ENCODE results near the gene TOR3A.

DNA sequence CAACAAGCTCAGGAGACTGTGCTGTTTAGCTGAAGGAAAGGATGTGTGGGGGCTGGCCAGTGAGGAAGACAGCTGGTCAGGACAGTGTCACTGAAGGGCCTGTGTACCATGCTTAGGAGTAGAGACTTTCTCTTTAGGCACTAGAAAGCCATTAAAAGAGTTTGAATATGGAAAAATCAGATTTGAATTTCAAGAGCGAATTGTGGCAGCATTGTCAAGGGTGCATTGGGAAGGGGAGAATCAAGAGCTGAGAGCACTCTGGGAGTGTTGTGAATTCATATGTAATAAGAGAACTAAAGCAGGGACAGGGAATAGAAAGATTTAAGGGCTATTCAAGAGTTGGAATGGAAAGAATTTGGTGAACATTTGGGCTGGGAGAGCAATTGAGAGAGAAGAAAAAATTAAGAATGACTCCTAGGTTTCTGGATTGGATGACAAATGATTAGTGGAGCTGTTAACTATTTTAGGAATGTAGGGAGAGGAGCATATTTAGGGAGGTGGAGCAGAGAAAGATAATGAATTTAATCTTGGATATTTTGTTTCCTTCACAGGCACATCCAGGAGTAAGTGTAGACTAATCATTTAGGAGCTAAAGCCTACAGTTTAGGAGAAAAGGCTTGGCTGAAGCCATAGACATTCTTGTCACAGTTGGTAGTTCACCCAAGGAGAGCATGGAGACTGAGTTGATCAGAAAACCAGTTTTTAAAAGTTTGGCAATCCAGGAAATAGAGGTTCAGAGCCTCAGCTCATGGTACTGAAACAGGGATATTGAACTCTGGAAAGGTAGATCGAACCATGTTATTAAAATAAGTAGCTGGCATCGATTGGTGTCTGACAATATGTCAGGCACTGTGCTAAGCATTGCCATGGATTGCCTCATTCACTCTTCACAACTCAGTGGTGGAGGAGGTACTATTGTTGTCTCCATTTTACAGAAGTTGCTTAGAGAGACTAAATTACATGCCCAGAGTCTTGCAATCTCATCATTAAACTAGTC, 23.1 kb upstream of the TOR3A start:
- TF ChIP-seq, protein P1, sequence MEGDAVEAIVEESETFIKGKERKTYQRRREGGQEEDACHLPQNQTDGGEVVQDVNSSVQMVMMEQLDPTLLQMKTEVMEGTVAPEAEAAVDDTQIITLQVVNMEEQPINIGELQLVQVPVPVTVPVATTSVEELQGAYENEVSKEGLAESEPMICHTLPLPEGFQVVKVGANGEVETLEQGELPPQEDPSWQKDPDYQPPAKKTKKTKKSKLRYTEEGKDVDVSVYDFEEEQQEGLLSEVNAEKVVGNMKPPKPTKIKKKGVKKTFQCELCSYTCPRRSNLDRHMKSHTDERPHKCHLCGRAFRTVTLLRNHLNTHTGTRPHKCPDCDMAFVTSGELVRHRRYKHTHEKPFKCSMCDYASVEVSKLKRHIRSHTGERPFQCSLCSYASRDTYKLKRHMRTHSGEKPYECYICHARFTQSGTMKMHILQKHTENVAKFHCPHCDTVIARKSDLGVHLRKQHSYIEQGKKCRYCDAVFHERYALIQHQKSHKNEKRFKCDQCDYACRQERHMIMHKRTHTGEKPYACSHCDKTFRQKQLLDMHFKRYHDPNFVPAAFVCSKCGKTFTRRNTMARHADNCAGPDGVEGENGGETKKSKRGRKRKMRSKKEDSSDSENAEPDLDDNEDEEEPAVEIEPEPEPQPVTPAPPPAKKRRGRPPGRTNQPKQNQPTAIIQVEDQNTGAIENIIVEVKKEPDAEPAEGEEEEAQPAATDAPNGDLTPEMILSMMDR (IDR thresholded peaks at IDR 0.05; ENCODE audit: extremely low read depth in 1 of 2, insufficient read depth in 1 of 2, low read depth in 1 of 2, low read length in 2 of 2) = no peak
- TF ChIP-seq POLR2A (IDR thresholded peaks at IDR 0.05; ENCODE audit: low read depth, low read length) (no peak), EZH2 (IDR thresholded peaks at IDR 0.05; ENCODE audit: borderline replicate concordance, low read depth, low read length, severe bottlenecking) (no peak), POLR2AphosphoS5 (IDR thresholded peaks at IDR 0.05; ENCODE audit: insufficient read depth, low read depth, low read length) (no peak), JUN (IDR thresholded peaks at IDR 0.05; ENCODE audit: borderline replicate concordance, insufficient read depth, insufficient read length, low read depth) (no peak), GATA2 (IDR thresholded peaks at IDR 0.05; ENCODE audit: insufficient read depth, insufficient read length, low read depth, low read length) (no peak), MYC (IDR thresholded peaks at IDR 0.05; ENCODE audit: low read depth, low read length) (no peak)
- TF ChIP-seq, protein P2, sequence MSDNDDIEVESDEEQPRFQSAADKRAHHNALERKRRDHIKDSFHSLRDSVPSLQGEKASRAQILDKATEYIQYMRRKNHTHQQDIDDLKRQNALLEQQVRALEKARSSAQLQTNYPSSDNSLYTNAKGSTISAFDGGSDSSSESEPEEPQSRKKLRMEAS (IDR thresholded peaks at IDR 0.05; ENCODE audit: insufficient read depth, insufficient read length) = no peak
